GM23338 (cell line): Measurements from ENCODE around the gene B3GNT9.

ENCODE experiments used
- CTCF ChIP-seq, 2 experiments: fragments of 200-600 bp in 1 of 2; sonication (generic) in 1 of 2; conservative IDR thresholded peaks; 2 replicates each; pipeline versions ENCODE4 v1.5.1 to v1.6.1; 2016 to 2017; ENCODE audit warnings: antibody characterized with exemption in 2 of 2, low read depth in 2 of 2, mild to moderate bottlenecking in 2 of 2, moderate library complexity in 1 of 2
- POLR2AphosphoS5 ChIP-seq: IDR thresholded peaks from 2 replicates; pipeline ENCODE4 v1.6.1; 2016; ENCODE audit warnings: antibody characterized with exemption, low read depth

DNA sequence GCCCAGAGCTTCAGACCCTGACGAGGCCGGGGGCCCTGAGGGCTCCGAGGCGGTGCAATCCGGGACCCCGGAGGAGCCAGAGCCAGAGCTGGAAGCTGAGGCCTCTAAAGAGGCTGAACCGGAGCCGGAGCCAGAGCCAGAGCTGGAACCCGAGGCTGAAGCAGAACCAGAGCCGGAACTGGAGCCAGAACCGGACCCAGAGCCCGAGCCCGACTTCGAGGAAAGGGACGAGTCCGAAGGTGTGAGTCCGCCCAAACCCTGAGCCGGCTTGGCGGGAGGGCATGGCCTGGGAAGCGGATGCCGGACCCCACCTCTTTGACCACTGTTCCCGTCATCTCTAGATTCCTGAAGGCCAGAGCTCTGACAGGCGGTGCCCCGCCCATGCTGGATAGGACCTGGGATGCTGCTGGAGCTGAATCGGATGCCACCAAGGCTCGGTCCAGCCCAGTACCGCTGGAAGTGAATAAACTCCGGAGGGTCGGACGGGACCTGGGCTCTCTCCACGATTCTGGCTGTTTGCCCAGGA is 24.0 kb upstream of the B3GNT9 start:
- TF ChIP-seq CTCF (conservative IDR thresholded peaks at IDR 0.05; ENCODE audit: low read depth in 2 of 2) (no peak), POLR2AphosphoS5 (no peak)
